Naive B cell (primary cell): ENCODE measurements around the gene CLEC2L. TPM values are rescaled to one million over a fixed set of nuclear protein-coding genes. Genes with fewer than 3 reads are reported as not detected.

Experiments
- ATAC-seq, 2 donors: fragments of 150-1000 bp; cut with Tn5 transposase; 2 replicates each; pipeline ENCODE4 v1.10.0; 2021; ENCODE audit warnings: low read depth in 2 of 2, mild to moderate bottlenecking in 2 of 2, moderate library complexity in 2 of 2
- DNase-seq: peaks from one replicate; pipeline ENCODE4 v3.0.0; 2022
- H3K27ac Mint-ChIP-seq, 6 donors: one replicate each; pipeline ENCODE4 v1.8.0; 2020 to 2022; ENCODE audit warnings: mild to moderate bottlenecking in 6 of 6, mixed read lengths in 6 of 6, moderate library complexity in 5 of 6, inconsistent platforms in 2 of 6
- H3K27me3 Mint-ChIP-seq, 3 donors: one replicate each; pipeline ENCODE4 v1.8.0; 2021 to 2022; ENCODE audit warnings: mixed read lengths in 3 of 3, mild to moderate bottlenecking in 1 of 3
- H3K36me3 Mint-ChIP-seq, 2 donors: one replicate each; pipeline ENCODE4 v1.8.0; 2020 to 2022; ENCODE audit warnings: mixed read lengths in 2 of 2, inconsistent platforms in 1 of 2, mild to moderate bottlenecking in 1 of 2
- H3K4me1 Mint-ChIP-seq, 3 donors: one replicate each; pipeline ENCODE4 v1.8.0; 2020 to 2022; ENCODE audit warnings: mixed read lengths in 3 of 3, inconsistent platforms in 1 of 3, mild to moderate bottlenecking in 1 of 3, moderate library complexity in 1 of 3
- H3K4me3 Mint-ChIP-seq, 8 donors: one replicate each; pipeline ENCODE4 v1.8.0; 2020 to 2022; ENCODE audit warnings: mild to moderate bottlenecking in 8 of 8, mixed read lengths in 8 of 8, moderate library complexity in 8 of 8, inconsistent platforms in 2 of 8
- H3K9me3 Mint-ChIP-seq, 7 donors: one replicate each; pipeline ENCODE4 v1.8.0; 2020 to 2022; ENCODE audit warnings: mixed read lengths in 7 of 7, mild to moderate bottlenecking in 5 of 7, inconsistent platforms in 2 of 7, moderate library complexity in 1 of 7
- polyA plus RNA-seq, 6 donors: library from polyadenylated mRNA; unstranded; fragments of 300-500 nt; fragmentation: Illumina TruSeq; gene quantifications; one replicate each; pipeline ENCODE4 v1.2.3, GENCODE V29; 2021; ENCODE audit warnings: low read depth in 6 of 6

Gene CLEC2L
- polyA plus RNA-seq, 6 donors from 2014 or later, result not detected

DNA sequence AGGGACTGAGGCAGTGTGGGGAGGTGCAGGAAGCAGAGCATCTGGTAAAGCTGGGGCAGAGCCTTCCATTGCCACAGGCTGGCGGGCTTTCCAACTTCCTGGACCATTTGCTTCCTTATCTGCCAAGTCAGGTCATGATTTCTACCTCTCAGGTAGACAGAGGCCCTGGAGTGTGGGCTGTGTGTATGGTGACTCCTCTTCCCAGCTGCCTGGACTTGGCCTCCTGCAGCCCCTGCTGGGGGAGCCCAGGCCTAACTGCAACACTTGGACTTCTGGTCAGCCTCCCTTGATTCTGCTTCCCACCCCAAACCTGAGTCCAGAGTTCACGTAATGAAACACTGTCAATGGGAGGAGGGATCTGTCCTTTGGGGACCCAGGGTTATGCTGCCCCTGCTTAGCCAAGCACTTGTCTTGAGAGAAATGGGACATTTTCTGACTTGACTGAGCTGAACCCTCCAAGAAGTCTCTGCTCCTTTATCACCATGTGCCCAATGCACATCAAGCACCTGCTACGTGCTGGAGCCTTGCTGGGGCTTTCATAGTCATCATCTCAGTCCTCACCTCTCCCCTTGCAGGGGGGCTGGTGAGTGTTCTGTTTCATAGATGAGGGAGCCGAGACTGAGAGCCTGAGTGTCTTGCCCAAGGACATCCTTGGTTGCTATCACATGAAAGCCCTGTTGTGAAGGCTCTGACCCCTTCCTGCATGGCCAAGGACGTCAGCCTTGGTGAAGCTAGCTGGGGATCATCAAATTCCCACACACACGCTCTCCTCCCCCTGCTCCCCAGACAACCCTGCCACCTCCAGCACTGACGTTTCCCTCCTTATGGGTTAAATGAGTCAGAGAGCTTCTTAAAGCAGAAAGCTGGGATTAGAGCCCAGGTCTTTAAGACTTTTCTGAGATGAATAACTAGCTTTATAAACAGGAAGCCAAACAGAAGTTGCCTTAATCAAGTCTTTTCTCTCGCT is 3.4 kb downstream of the CLEC2L start:
- no peak overlapping the region for H3K27ac Mint-ChIP-seq
- ATAC-seq, result no peak
- no peak overlapping the region for H3K4me3 Mint-ChIP-seq
- H3K9me3 Mint-ChIP-seq, result peaks cover 2 to 4% (median 2%) of the 10 kb centered on the region in 7 donors
- no peak for DNase-seq
- peaks cover 0 to 3% (median 2%) of the 10 kb centered on the region in 3 donors for H3K4me1 Mint-ChIP-seq
- peaks cover 27 to 60% (median 58%) of the 10 kb centered on the region in 3 donors for H3K27me3 Mint-ChIP-seq
- H3K36me3 Mint-ChIP-seq, result peaks cover 0 to 4% of the 10 kb centered on the region in 2 donors

- no peak overlapping the region for H3K4me3 Mint-ChIP-seq
- ATAC-seq (no peak), DNase-seq (no peak)
- H3K27me3 Mint-ChIP-seq, result peaks cover 11 to 32% (median 31%) of the 10 kb centered on the region in 3 donors
- no peaks in the 10 kb centered on the region for H3K4me1 Mint-ChIP-seq
- no peaks in the 10 kb centered on the region for H3K36me3 Mint-ChIP-seq
- no peak overlapping the region for H3K27ac Mint-ChIP-seq
- H3K9me3 Mint-ChIP-seq, result no peaks in the 10 kb centered on the region
Observed at GRCh38 chr7:139531094-139531493, 7.6 kb downstream of the CLEC2L start.

DNA sequence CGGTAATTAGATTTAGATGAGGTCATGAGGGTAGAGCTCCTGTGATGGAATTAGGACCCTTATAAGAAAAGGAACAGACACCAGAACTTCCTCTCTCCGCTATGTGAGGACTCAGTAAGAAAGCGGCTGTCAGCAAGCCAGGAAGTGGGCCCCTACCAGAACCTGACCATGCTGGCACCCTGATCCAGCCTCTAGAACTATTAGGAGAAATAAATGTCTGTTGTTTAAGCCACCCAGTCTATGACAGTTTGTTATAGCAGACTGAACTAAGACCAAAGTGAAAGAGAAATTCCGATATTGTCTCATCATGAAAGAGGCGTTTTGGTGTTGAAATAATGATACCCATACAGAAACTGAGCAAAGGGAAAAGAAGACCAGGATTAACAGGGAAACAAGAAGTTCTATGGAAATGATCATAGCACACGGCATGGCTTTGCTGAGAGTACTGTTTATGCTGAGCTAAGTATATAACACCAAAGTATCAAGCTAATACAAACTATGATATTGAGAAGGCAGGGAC is 9.2 kb downstream of the CLEC2L start:
- DNase-seq, result no peak
- Mint-ChIP-seq H3K4me3 (no peak overlapping the region), H3K27ac (no peak overlapping the region), H3K4me1 (no peaks in the 10 kb centered on the region), H3K27me3 (peaks cover 11 to 28% (median 18%) of the 10 kb centered on the region in 3 donors), H3K9me3 (no peaks in the 10 kb centered on the region), H3K36me3 (no peaks in the 10 kb centered on the region)
- no peak for ATAC-seq

GRCh38 chr7:139534096-139534495 is 10.6 kb downstream of the CLEC2L start:
- Mint-ChIP-seq H3K4me3 (no peak overlapping the region), H3K27me3 (peaks cover 5 to 16% (median 11%) of the 10 kb centered on the region in 3 donors), H3K36me3 (no peaks in the 10 kb centered on the region), H3K27ac (no peak overlapping the region), H3K9me3 (no peaks in the 10 kb centered on the region), H3K4me1 (no peaks in the 10 kb centered on the region)
- DNase-seq, result no peak
- no peak for ATAC-seq

DNA sequence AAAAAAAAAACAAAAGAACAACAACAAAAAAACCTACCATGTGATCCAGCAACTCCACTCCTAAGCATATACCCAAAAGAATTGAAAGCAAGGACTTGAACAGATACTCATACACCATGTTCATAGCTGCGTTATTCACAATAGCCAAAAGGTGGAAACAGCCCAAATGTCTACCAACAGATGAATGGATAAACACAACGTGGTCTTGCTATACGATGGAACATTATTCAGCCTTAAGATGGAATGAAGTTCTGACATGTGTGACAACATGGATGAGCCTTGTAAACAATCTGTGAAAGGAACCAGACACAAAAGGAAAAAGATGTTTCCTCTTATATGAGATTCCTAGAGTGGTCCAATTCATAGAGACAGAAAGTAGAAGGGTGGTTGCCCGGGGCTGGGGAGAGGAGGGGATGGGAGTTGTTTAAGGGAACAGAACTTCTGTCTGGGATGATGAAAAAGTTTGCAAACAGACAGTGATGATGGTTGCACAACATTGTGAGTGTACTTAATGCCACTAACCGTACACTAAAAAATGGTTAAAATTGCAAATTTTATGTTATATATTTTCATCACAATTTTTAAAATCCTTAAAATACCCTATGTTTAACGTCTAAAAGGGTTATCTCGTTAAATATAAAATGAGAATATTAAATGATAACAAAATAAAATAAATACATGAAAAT is 11.6 kb downstream of the CLEC2L start:
- ATAC-seq (no peak), DNase-seq (no peak)
- H3K4me1 Mint-ChIP-seq, result no peaks in the 10 kb centered on the region
- H3K36me3 Mint-ChIP-seq, result no peaks in the 10 kb centered on the region
- no peaks in the 10 kb centered on the region for H3K9me3 Mint-ChIP-seq
- peaks cover 5 to 16% (median 7%) of the 10 kb centered on the region in 3 donors for H3K27me3 Mint-ChIP-seq
- H3K4me3 Mint-ChIP-seq, result no peak overlapping the region
- H3K27ac Mint-ChIP-seq, result no peak overlapping the region

GRCh38 chr7:139536152-139536551 is 12.7 kb downstream of the CLEC2L start:
- Mint-ChIP-seq H3K27ac (no peak overlapping the region), H3K4me3 (no peak overlapping the region), H3K36me3 (no peaks in the 10 kb centered on the region), H3K4me1 (no peaks in the 10 kb centered on the region), H3K9me3 (no peaks in the 10 kb centered on the region), H3K27me3 (peaks cover 5 to 12% (median 6%) of the 10 kb centered on the region in 3 donors)
- DNase-seq (no peak), ATAC-seq (no peak)

DNA sequence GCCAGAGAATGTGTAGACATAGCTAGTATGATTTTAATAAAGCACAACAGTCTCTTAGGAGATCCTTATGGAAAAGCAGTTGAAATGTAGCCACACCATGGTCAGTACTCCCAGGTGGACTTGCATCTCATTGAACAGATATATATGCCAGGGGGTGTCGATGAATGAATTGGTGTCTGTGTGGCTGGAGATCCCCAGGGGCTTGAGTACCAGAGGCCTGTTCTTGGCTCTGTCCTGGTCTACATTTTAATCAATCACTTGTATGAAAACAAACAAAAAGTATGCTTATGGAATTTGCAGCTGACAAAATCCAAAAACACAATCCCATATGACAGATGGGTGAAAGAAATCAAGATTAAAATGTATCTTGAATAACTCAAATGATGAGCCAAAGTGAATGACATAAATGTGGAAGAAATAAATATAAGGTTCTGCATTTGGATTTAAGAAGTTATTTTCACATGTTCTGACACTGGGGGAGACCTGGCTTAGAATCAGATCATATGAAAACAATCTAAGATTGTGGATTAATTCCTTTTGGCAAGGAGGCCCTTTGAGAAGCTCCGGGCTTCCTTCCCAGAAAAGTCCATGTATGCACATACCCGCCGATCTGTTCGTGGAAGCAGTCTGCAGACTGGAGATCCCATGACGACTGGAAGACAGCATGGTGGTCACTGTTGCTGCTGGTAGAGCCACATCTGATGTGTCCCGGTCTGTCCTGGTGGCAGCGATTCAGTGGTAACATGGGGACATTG is 15.6 kb downstream of the CLEC2L start:
- Mint-ChIP-seq H3K4me1 (no peaks in the 10 kb centered on the region), H3K36me3 (no peaks in the 10 kb centered on the region), H3K9me3 (no peaks in the 10 kb centered on the region), H3K27me3 (peaks cover 0 to 3% (median under 1%) of the 10 kb centered on the region in 3 donors), H3K27ac (no peak overlapping the region), H3K4me3 (no peak overlapping the region)
- no peak for DNase-seq
- ATAC-seq, result no peak

GRCh38 chr7:139540203-139540602 is 16.7 kb downstream of the CLEC2L start:
- H3K4me1 Mint-ChIP-seq, result no peaks in the 10 kb centered on the region
- no peak overlapping the region for H3K27ac Mint-ChIP-seq
- H3K27me3 Mint-ChIP-seq, result no peaks in the 10 kb centered on the region
- DNase-seq (no peak), ATAC-seq (no peak)
- H3K36me3 Mint-ChIP-seq, result no peaks in the 10 kb centered on the region
- H3K9me3 Mint-ChIP-seq, result no peaks in the 10 kb centered on the region
- no peak overlapping the region for H3K4me3 Mint-ChIP-seq

GRCh38 chr7:139541600-139542307 is 18.3 kb downstream of the CLEC2L start:
- Mint-ChIP-seq H3K27ac (no peak overlapping the region), H3K4me1 (no peaks in the 10 kb centered on the region), H3K27me3 (no peaks in the 10 kb centered on the region), H3K4me3 (no peak overlapping the region), H3K9me3 (no peaks in the 10 kb centered on the region), H3K36me3 (no peaks in the 10 kb centered on the region)
- DNase-seq, result no peak
- no peak for ATAC-seq

DNA sequence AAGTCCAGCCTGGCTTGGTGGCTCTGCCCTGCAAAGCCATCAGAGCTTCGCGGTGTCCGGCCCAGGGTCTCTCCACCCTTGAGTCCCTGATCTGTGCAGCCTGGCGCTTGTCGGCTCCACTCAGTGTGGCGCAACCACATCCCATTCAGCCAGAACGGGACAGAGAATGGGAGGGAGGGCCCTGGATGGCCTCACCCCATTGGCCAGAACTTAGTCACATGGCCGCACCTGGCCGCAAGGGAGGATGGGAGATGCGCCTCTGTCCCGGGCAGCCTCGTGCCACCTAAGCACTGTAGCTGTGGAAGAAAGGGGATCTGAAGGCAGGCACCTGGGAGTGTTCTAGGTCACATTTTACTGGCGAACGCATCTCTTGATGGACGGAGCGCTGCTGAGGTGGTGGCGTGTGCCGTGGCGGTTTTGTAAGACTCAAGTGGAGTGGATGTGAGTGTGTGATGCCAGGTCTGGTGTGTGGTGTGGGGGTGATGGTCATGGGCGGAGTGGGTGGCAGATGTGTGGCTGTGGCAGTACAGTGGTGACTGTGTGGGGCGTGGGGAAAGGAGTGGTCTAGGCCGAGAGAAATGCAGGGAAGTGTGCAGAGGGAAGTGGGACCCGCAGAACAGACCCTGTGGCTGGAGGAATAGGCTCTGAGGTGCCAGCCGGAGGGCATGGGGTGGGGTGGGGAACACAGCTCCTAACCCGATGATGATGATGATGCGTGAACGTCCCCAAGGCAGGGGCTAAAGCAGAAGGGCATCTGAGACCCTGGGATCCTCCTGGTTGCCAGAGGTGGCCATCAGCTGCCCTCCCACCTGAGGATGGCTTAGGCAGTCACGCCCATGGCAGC is 19.0 kb downstream of the CLEC2L start:
- ATAC-seq (no peak), DNase-seq (no peak)
- H3K4me3 Mint-ChIP-seq, result no peak overlapping the region
- H3K9me3 Mint-ChIP-seq, result no peaks in the 10 kb centered on the region
- no peaks in the 10 kb centered on the region for H3K36me3 Mint-ChIP-seq
- H3K27me3 Mint-ChIP-seq, result no peaks in the 10 kb centered on the region
- H3K27ac Mint-ChIP-seq, result no peak overlapping the region
- no peaks in the 10 kb centered on the region for H3K4me1 Mint-ChIP-seq

DNA sequence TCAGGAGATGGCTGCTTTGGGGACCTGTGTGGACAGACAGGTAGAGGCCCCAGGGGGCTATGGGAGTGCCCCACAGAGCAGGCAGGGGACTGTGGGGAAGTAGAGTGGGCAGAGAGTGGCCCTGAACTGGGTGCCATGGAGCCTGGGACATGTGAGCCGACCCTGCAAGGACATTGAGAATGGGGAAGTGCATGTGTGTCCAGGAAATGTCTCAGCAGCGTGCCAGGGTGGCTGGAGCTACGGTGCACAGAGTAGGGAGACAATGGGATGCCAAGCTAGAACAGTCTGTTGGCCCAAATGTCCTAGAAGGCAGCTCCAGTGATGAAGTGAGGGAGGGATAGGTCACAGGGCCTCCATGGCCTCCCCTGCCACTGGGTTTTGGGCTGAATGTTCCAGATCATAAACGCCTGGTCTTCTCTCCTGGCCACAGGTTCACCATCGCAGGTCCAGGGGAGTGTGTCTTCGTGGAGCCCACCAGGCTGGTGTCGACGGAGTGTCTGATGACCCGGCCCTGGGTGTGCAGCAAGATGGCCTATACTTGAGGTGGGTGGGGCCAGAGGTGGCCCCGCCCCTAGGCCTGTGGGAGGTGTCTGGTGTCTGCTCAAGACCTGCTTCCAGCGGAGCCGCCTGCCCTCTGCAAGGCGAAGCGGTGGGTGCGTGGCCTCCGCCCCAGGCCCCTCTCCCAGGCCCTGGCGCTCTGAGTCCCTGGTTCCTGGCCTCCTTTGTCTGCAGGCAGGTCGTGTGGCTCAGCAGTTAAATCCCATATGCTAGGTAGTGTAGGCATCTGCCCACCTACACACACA is 20.5 kb downstream of the CLEC2L start:
- Mint-ChIP-seq H3K36me3 (no peaks in the 10 kb centered on the region), H3K27ac (no peak overlapping the region), H3K9me3 (no peaks in the 10 kb centered on the region), H3K4me3 (no peak overlapping the region), H3K27me3 (peaks cover 0 to 3% (median 0%) of the 10 kb centered on the region in 3 donors), H3K4me1 (no peaks in the 10 kb centered on the region)
- ATAC-seq (no peak), DNase-seq (no peak)
